ENCODE data around the gene GRAMD1B.

- TF ChIP-seq CTCF (IDR thresholded peaks at IDR 0.05; ENCODE audit: insufficient read depth, low read length) = no peak
- no peak for TF ChIP-seq GABPA (IDR thresholded peaks at IDR 0.05; ENCODE audit: low read depth)
- no peak for TF ChIP-seq REST (IDR thresholded peaks at IDR 0.05; ENCODE audit: insufficient replicate concordance, low read depth)
- no peak for TF ChIP-seq POLR2AphosphoS5 (IDR thresholded peaks at IDR 0.05; ENCODE audit: low read depth)
Observed at GRCh38 chr11:123392431-123392830, 37.6 kb upstream of the GRAMD1B start.
